ENCODE results near the gene MAGI2. TPM values are rescaled to one million over a fixed set of nuclear protein-coding genes. Genes with fewer than 3 reads are reported as not detected.

Gene MAGI2
- total and polyA plus RNA-seq, 4 donors, result 0.37 to 4.1 (median 1.4) TPM

- no peaks in the 10 kb centered on the region for H3K27me3 ChIP-seq (ENCODE audit: control insufficient read depth in 4 of 4, insufficient read depth in 4 of 4, low read length in 3 of 4)
- TF ChIP-seq GABPA (IDR thresholded peaks at IDR 0.05 in 1 of 2, conservative IDR thresholded peaks at IDR 0.05 in 1 of 2) (no peak), JUND (IDR thresholded peaks at IDR 0.05) (no peak), TAF1 (conservative IDR thresholded peaks at IDR 0.05) (no peak), SP1 (IDR thresholded peaks at IDR 0.05) (no peak), ZBTB33 (IDR thresholded peaks at IDR 0.05) (no peak), FOXA1 (IDR thresholded peaks at IDR 0.05) (no peak), CTCF (IDR thresholded peaks at IDR 0.05; ENCODE audit: low read depth, low read length, missing input control) (no peak), RAD21 (IDR thresholded peaks at IDR 0.05) (no peak), HNF4A (conservative IDR thresholded peaks at IDR 0.05) (no peak)
- TF ChIP-seq, protein P1, sequence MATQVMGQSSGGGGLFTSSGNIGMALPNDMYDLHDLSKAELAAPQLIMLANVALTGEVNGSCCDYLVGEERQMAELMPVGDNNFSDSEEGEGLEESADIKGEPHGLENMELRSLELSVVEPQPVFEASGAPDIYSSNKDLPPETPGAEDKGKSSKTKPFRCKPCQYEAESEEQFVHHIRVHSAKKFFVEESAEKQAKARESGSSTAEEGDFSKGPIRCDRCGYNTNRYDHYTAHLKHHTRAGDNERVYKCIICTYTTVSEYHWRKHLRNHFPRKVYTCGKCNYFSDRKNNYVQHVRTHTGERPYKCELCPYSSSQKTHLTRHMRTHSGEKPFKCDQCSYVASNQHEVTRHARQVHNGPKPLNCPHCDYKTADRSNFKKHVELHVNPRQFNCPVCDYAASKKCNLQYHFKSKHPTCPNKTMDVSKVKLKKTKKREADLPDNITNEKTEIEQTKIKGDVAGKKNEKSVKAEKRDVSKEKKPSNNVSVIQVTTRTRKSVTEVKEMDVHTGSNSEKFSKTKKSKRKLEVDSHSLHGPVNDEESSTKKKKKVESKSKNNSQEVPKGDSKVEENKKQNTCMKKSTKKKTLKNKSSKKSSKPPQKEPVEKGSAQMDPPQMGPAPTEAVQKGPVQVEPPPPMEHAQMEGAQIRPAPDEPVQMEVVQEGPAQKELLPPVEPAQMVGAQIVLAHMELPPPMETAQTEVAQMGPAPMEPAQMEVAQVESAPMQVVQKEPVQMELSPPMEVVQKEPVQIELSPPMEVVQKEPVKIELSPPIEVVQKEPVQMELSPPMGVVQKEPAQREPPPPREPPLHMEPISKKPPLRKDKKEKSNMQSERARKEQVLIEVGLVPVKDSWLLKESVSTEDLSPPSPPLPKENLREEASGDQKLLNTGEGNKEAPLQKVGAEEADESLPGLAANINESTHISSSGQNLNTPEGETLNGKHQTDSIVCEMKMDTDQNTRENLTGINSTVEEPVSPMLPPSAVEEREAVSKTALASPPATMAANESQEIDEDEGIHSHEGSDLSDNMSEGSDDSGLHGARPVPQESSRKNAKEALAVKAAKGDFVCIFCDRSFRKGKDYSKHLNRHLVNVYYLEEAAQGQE (IDR thresholded peaks at IDR 0.05), result no peak
- no peaks in the 10 kb centered on the region for H3K36me3 ChIP-seq (ENCODE audit: control insufficient read depth in 4 of 4, insufficient read depth in 3 of 4, low read depth in 1 of 4, low read length in 3 of 4)
- no peak overlapping the region for H3K9ac ChIP-seq (ENCODE audit: low read depth in 1 of 2, low read length in 2 of 2)
- no peak overlapping the region for H3K4me3 ChIP-seq (ENCODE audit: low read depth in 1 of 3, low read length in 3 of 3)
- no peaks in the 10 kb centered on the region for H3K9me3 ChIP-seq (ENCODE audit: control insufficient read depth in 4 of 4, low read length in 3 of 4)
- H3K27ac ChIP-seq (ENCODE audit: low read depth in 1 of 2, low read length in 2 of 2), result no peak overlapping the region
- no peak for DNase-seq (ENCODE audit: low spot score)
- 91% methylated on average over 3 of the region's 3 CpGs for WGBS
- H3K4me1 ChIP-seq (ENCODE audit: control insufficient read depth in 4 of 4, insufficient read depth in 4 of 4, low read length in 3 of 4), result peaks cover 0 to 9% (median 4%) of the 10 kb centered on the region in 4 donors
Measured at GRCh38 chr7:78013386-78013785, 1440.1 kb downstream of the MAGI2 start.

DNA sequence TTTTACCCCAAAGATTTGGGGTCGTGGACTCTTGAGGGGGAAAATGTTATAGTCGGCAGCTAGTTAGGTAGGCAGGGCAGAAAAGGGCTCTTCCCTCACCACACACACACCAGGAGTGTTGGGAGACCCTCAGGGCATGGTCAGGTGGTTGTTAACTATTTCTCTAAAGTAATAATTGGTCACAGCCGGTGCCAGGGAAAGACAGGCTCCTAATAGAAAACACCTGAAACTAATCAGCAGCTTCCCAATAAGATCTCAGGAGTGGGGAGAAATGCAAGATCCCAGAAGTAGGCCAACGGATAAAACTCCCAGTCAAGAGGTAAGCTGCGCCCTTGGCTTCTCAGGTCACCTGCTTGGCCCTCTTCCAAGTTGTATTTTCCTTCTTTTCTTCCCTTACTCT lies 1441.8 kb downstream of the MAGI2 start:
- H3K4me3 ChIP-seq (ENCODE audit: low read depth in 1 of 3, low read length in 3 of 3), result no peak overlapping the region
- TF ChIP-seq GABPA (IDR thresholded peaks at IDR 0.05 in 1 of 2, conservative IDR thresholded peaks at IDR 0.05 in 1 of 2) (no peak), CTCF (IDR thresholded peaks at IDR 0.05; ENCODE audit: low read depth, low read length, missing input control) (no peak), FOXA2 (IDR thresholded peaks at IDR 0.05) (no peak), ATF3 (IDR thresholded peaks at IDR 0.05) (no peak), NR2F2 (IDR thresholded peaks at IDR 0.05) (no peak), EGR1 (IDR thresholded peaks at IDR 0.05; ENCODE audit: low read depth in 2 of 2) (no peak), RXRA (IDR thresholded peaks at IDR 0.05) (no peak)
- H3K27ac ChIP-seq (ENCODE audit: low read depth in 1 of 2, low read length in 2 of 2), result no peak overlapping the region
- no peak for DNase-seq (ENCODE audit: low spot score)
- 81% methylated on average over 5 of the region's 5 CpGs for WGBS
- no peaks in the 10 kb centered on the region for H3K27me3 ChIP-seq (ENCODE audit: control insufficient read depth in 4 of 4, insufficient read depth in 4 of 4, low read length in 3 of 4)
- H3K9ac ChIP-seq (ENCODE audit: low read depth in 1 of 2, low read length in 2 of 2), result no peak overlapping the region
- no peaks in the 10 kb centered on the region for H3K9me3 ChIP-seq (ENCODE audit: control insufficient read depth in 4 of 4, low read length in 3 of 4)
- no peaks in the 10 kb centered on the region for H3K4me1 ChIP-seq (ENCODE audit: control insufficient read depth in 4 of 4, insufficient read depth in 4 of 4, low read length in 3 of 4)
- H3K36me3 ChIP-seq (ENCODE audit: control insufficient read depth in 4 of 4, insufficient read depth in 3 of 4, low read depth in 1 of 4, low read length in 3 of 4), result no peaks in the 10 kb centered on the region

Data from liver (tissue), 9 donors.